Lower lobe of right lung (tissue), 2 donors: ENCODE data around the gene TP53BP2. TPM values are rescaled to one million over a fixed set of nuclear protein-coding genes. Genes with fewer than 3 reads are reported as not detected.

Source experiments
- ATAC-seq, 2 donors: fragments of 200-7000 bp; cut with Tn5 transposase; one replicate each; pipeline ENCODE4 v1.9.1; 2020 to 2022; ENCODE audit warnings: mild to moderate bottlenecking in 2 of 2, moderate library complexity in 2 of 2
- DNase-seq: peaks from one replicate; pipeline ENCODE4 v3.0.0-alpha.2; 2020
- H3K27ac ChIP-seq: fragments of 200-600 bp; one replicate; pipeline ENCODE4 v1.8.0; 2022
- H3K27me3 ChIP-seq: fragments of 200-600 bp; one replicate; pipeline ENCODE4 v1.8.0; 2022; ENCODE audit warnings: low read depth
- H3K36me3 ChIP-seq: fragments of 200-600 bp; one replicate; pipeline ENCODE4 v1.8.0; 2022; ENCODE audit warnings: mild to moderate bottlenecking
- H3K4me1 ChIP-seq: fragments of 200-600 bp; one replicate; pipeline ENCODE4 v1.8.0; 2022
- H3K4me3 ChIP-seq: fragments of 200-600 bp; one replicate; pipeline ENCODE4 v1.8.0; 2022; ENCODE audit warnings: mild to moderate bottlenecking
- H3K9me3 ChIP-seq: fragments of 200-600 bp; one replicate; pipeline ENCODE4 v1.8.0; 2022
- CTCF ChIP-seq: fragments of 200-600 bp; IDR thresholded peaks from one replicate; pipeline ENCODE4 v1.8.0; 2022; ENCODE audit warnings: antibody characterized with exemption, mild to moderate bottlenecking
- intact Hi-C: fragments of 100-400 bp; cut with DNase I; formaldehyde crosslinking; loops from one replicate; pipeline ENCODE4 v1.11.0; 2022
- total RNA-seq: library from RNA; stranded (reverse); fragmentation: NEBNext Ultra II Directional; extraction: Animal tissue kit (Norgen Biotek cat#: 25700); gene quantifications from one replicate; pipeline ENCODE4 v1.2.1, GENCODE V29; 2021
- donor health status: DM: no; HTN: yes; CAD: no; lungs with severe emphysema.

Gene TP53BP2
- total RNA-seq, 1 donor from 2014 or later, result 59.1 TPM

DNA sequence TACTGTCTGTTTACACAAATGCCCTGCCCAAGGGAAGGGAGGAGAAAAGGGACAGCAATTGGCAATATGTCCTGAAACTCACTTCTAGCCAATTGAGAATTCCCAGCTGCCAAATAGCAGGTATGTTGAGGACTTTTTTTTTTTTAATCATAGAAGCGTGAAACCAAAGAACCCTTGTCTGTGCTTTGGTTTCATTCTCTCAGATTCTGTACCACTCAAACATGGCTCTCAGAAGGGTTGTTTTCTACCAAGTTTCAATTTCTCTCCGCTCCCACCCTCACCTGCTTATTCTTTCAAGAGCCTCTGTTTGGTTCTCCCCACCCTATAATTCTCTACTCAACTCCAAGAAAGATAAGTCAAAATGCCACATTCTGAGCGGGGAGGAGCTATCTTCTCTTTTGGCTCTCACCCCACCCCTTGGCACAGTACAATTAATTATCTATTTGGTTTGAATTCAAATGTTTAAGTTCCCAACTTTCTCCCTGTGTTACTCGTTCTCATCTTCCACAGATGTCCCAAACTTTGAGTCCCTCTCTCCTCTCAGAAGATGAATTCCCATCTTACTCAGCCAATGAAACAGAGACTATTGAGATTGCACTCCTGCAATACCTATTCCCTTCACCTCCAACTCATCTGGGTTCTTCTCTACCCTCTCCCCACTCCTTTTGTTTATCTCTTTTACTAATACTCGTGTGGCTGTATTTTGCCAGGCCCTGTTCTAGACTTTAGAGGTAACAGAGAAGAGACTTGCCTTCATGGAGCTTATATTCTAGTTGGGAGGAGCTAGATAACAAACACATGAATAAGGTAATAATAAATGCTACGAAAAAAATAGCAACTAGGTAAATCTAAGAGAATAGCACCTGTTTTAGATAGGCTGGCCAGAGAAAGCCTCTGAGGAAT is 3.9 kb upstream of the TP53BP2 start:
- no peak for TF ChIP-seq CTCF
- no peak for ATAC-seq
- Histone ChIP-seq H3K36me3 (no peaks in the 10 kb centered on the region), H3K27ac (no peak overlapping the region), H3K4me3 (no peak overlapping the region), H3K27me3 (no peaks in the 10 kb centered on the region), H3K9me3 (no peaks in the 10 kb centered on the region), H3K4me1 (peaks cover 15% of the 10 kb centered on the region)
- no peak for DNase-seq
- intact Hi-C loops, result no loop called here

- Histone ChIP-seq H3K4me1 (peaks cover 25% of the 10 kb centered on the region), H3K9me3 (no peaks in the 10 kb centered on the region), H3K36me3 (no peaks in the 10 kb centered on the region), H3K27me3 (no peaks in the 10 kb centered on the region), H3K27ac (no peak overlapping the region), H3K4me3 (no peak overlapping the region)
- no peak for ATAC-seq
- TF ChIP-seq CTCF, result no peak
- intact Hi-C loops, result no loop called here
- no peak for DNase-seq
Observed at GRCh38 chr1:223848536-223848935, 2.8 kb upstream of the TP53BP2 start.

GRCh38 chr1:223847781-223848345 is 2.1 kb upstream of the TP53BP2 start:
- TF ChIP-seq CTCF, result no peak
- DNase-seq (no peak), ATAC-seq (no peak)
- intact Hi-C loops, result no loop called here
- H3K4me1 ChIP-seq, result peaks cover 32% of the 10 kb centered on the region
- no peak overlapping the region for H3K4me3 ChIP-seq
- peak overlapping the region; percentile 15 for H3K27ac ChIP-seq
- no peaks in the 10 kb centered on the region for H3K27me3 ChIP-seq
- no peaks in the 10 kb centered on the region for H3K36me3 ChIP-seq
- H3K9me3 ChIP-seq, result no peaks in the 10 kb centered on the region

DNA sequence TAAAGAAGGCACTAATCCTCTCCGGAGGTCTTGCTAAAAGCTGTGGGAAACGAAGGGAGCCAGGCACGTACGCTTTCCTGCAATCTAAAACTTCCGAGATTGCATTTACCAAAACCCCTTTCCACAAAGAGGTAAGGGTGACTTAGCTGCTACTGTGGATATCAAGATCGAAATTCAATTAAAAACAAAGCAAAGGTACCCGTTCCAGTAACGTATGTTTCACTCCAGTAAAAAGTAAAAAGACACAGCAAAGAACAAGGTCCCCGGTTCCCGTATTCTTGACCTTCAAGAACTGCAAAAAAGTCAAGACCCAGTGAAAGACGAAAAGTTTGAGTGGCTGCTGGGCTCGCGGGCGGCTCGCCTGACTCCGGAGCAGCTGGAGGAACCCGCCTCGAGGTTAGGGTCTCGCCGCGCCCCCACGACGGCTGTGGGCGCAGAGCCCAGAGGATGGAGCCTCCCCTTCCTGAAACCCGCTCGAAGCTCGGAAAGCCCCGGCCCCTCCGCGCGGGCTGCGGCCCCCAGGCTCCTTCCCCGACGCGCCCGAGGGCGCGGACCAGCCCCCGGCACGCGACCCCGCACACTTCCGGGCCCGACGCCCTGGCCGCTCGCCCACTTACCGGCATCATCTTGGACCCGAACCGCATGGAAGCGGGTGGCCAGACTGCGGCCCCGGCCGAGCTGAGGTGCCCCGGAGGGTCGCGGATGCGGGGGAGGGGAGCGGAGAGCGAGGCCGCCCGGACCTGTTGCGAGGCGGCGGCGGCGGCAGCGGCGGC is 524 bp downstream of the TP53BP2 start:
- no peaks in the 10 kb centered on the region for H3K9me3 ChIP-seq
- no peaks in the 10 kb centered on the region for H3K27me3 ChIP-seq
- no peaks in the 10 kb centered on the region for H3K36me3 ChIP-seq
- DNase-seq, result peak; percentile 77
- peaks cover 57% of the 10 kb centered on the region for H3K4me1 ChIP-seq
- TF ChIP-seq CTCF, result no peak
- H3K4me3 ChIP-seq, result peak overlapping the region; percentile 81
- intact Hi-C loops, result no loop called here
- H3K27ac ChIP-seq, result peak overlapping the region; percentile 98
- peak; percentile 46 to 49 for ATAC-seq

DNA sequence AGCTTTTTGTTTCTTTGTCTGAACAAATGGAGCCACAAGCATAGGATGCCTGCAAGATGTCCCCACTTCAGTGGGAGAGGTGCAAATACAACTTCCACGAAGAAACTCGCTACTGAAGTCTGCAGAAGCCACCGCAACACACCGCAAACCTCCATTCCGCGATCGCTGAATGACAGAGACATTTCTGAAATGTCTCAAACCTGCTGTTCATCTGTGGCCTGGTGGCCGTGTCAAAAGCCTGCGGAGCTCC is 1.0 kb downstream of the TP53BP2 start:
- ATAC-seq, result no peak
- no peak for DNase-seq
- Histone ChIP-seq H3K4me3 (peak overlapping the region; percentile 81), H3K9me3 (no peaks in the 10 kb centered on the region), H3K27ac (peak overlapping the region; percentile 98), H3K36me3 (no peaks in the 10 kb centered on the region), H3K4me1 (peaks cover 57% of the 10 kb centered on the region), H3K27me3 (no peaks in the 10 kb centered on the region)
- TF ChIP-seq CTCF, result no peak
- intact Hi-C loops, result no loop called here
